DLD1 (cell line): ENCODE data around the gene ITPA.

Source experiments
- in situ Hi-C: cut with HindIII; loops from 2 replicates; pipeline ENCODE4 v1.10.0; 2017; ENCODE audit warnings: low sequenced_read_pairs

ITPA gene

DNA sequence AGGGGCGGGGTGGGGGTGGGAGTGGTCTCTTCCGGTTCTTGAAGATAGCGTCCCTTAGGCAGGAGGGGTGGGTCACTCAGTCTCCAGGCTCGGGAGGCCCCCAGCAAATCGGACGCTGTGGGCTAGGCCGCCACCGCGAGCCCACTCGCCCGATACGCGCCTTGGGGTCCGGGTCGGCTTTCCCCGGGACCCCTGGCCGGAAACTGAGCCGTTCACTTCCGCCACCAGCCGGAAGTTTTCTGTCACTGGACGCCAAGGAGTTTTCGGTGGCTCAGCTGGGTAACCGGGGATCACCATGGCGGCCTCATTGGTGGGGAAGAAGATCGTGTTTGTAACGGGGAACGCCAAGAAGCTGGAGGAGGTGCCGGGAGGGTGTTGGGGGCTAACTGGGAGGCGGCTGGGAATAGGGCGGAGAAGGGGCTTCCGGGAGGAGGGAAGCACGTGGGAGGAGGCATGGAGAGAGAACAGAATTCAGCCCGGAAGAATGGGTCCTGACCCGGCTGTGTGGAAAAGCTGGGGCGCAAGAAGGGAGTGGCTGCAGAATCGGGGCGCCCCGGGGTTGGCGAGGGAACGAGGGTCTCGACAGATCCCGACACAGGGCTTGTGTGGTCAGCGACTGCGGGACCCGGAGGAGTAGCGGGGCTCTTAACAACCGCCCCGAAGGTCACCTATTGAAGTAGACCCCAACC is at the start of gene ITPA:
TSS of gene ITPA (plus strand) at position 242 of the 689 bp plus-strand sequence. CDS start at position 296, 54 bp downstream.
- in situ Hi-C loops: no loop called here

- in situ Hi-C loops: no loop called here
Measured at GRCh38 chr20:3160418-3160817, 48.9 kb upstream of the ITPA start.

GRCh38 chr20:3161316-3162079 is 47.8 kb upstream of the ITPA start:
- in situ Hi-C loops: no loop called here

DNA sequence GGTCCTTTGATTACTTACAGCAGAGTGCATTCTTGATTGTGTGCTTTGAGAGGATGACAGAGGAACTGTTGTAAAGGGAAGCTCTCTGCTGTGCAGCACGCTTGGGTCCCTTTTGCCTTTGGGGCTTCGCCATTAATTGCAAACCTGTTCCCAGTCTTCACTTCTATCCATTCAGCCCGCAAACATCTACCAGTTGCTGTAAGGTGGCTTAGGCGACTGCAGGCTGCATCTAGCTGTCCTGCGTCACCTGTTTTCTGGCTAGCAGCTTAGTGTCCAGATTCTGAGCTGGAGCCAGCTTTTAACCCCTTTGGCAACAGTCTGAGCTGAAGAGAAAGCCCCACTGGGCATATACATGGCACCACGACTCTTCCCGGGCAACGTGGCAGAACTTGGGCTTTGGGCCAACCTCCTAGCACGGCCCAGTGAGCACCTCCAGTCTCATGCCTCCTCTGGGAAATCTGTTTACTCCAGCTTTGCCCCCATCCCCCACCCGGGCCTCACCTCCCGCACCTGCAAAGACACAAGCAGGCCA is 47.2 kb upstream of the ITPA start:
- in situ Hi-C loops: no loop called here

- in situ Hi-C loops: no loop called here
Measured at GRCh38 chr20:3163099-3164042, 45.9 kb upstream of the ITPA start.

- in situ Hi-C loops: no loop called here
Measured at GRCh38 chr20:3164043-3164762, 45.1 kb upstream of the ITPA start.

- in situ Hi-C loops: no loop called here
Measured at GRCh38 chr20:3164763-3165410, 44.4 kb upstream of the ITPA start.

- in situ Hi-C loops: no loop called here
Measured at GRCh38 chr20:3165473-3166337, 43.6 kb upstream of the ITPA start.

GRCh38 chr20:3166338-3166912 is 42.9 kb upstream of the ITPA start:
- in situ Hi-C loops: no loop called here

GRCh38 chr20:3166913-3167342 is 42.4 kb upstream of the ITPA start:
- in situ Hi-C loops: no loop called here

DNA sequence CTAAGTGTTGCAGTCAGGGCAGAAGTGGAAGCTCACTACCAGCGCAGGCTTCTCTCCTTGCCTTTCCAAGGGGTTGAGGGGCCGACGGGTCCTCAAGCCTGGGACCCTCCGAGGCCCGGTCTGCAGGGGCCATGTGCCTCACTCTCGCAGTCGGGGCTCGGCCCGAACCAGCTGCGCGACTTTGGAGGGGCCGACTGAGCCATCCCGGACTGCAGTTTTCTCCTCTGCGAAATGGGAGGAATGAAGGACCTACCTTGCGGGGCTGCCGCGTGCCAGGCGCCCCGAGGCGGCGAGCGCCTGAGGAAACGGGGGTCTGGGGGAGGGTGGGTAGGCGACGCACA is 41.6 kb upstream of the ITPA start:
- in situ Hi-C loops: no loop called here

- in situ Hi-C loops: no loop called here
Measured at GRCh38 chr20:3168079-3168828, 41.0 kb upstream of the ITPA start.

- in situ Hi-C loops: no loop called here
Measured at GRCh38 chr20:3168829-3169590, 40.3 kb upstream of the ITPA start.

- in situ Hi-C loops: no loop called here
Measured at GRCh38 chr20:3171391-3172125, 37.7 kb upstream of the ITPA start.

GRCh38 chr20:3172126-3172932 is 37.0 kb upstream of the ITPA start:
- in situ Hi-C loops: no loop called here
